SK-N-SH treated with all-trans-retinoic acid at 6 μM for 48 hours (cell line): ENCODE measurements around the gene IL17RA.
A peak's percentile ranks its signal among the peaks of the same experiment; 100 is the strongest.

ENCODE experiments used
- ATAC-seq: fragments of 200-7000 bp; cut with Tn5 transposase; 3 replicates; pipeline ENCODE4 v1.9.1; 2020; ENCODE audit warnings: mild to moderate bottlenecking, moderate library complexity
- ARNTL ChIP-seq: fragments of 450-650 bp; formaldehyde crosslinking; IDR thresholded peaks from 2 replicates; pipeline ENCODE4 v1.5.0; 2020; ENCODE audit warnings: low read depth, mild to moderate bottlenecking, moderate library complexity, borderline replicate concordance
- BACH2 ChIP-seq: fragments of 250-450 bp; sonication (Bioruptor Pico); IDR thresholded peaks from 2 replicates; pipeline ENCODE4 v1.9.0; 2021; ENCODE audit warnings: mild to moderate bottlenecking, borderline replicate concordance
- ESRRG ChIP-seq: fragments of 250-450 bp; sonication (Bioruptor Pico); IDR thresholded peaks from 2 replicates; pipeline ENCODE4 v1.6.1; 2021; ENCODE audit warnings: mild to moderate bottlenecking
- GLIS3 ChIP-seq: fragments of 250-450 bp; sonication (Bioruptor Pico); IDR thresholded peaks from 2 replicates; pipeline ENCODE4 v1.5.0; 2020; ENCODE audit warnings: mild to moderate bottlenecking, moderate library complexity
- ISL1 ChIP-seq: fragments of 250-450 bp; sonication (Bioruptor Pico); IDR thresholded peaks from 2 replicates; pipeline ENCODE4 v2.1.2; 2022; ENCODE audit warnings: mild to moderate bottlenecking, moderate library complexity
- OSR1 ChIP-seq: fragments of 250-450 bp; sonication (Bioruptor Pico); IDR thresholded peaks from 2 replicates; pipeline ENCODE4 v1.8.0; 2022; ENCODE audit warnings: moderate library complexity, mild to moderate bottlenecking, inconsistent platforms
- PPARA ChIP-seq: fragments of 250-450 bp; sonication (Bioruptor Pico); IDR thresholded peaks from 2 replicates; pipeline ENCODE4 v1.5.0; 2020; ENCODE audit warnings: mild to moderate bottlenecking, borderline replicate concordance
- RARB ChIP-seq: fragments of 250-450 bp; sonication (Bioruptor Pico); IDR thresholded peaks from 2 replicates; pipeline ENCODE4 v1.8.0; 2021; ENCODE audit warnings: mild to moderate bottlenecking, moderate library complexity
- SNAI2 ChIP-seq: fragments of 250-450 bp; sonication (Bioruptor Pico); IDR thresholded peaks from 2 replicates; pipeline ENCODE4 v1.5.0; 2020; ENCODE audit warnings: mild to moderate bottlenecking, moderate library complexity
- TCF4 ChIP-seq: fragments of 250-450 bp; sonication (Bioruptor Pico); IDR thresholded peaks from 2 replicates; pipeline ENCODE4 v1.8.0; 2021; ENCODE audit warnings: mild to moderate bottlenecking, moderate library complexity, borderline replicate concordance
- ZFP3 ChIP-seq: fragments of 250-450 bp; sonication (Bioruptor Pico); IDR thresholded peaks from 2 replicates; pipeline ENCODE4 v1.5.0; 2020; ENCODE audit warnings: mild to moderate bottlenecking, moderate library complexity
- ZFP30 ChIP-seq: fragments of 450-650 bp; formaldehyde crosslinking; IDR thresholded peaks from 2 replicates; pipeline ENCODE4 v1.5.0; 2022; ENCODE audit warnings: mild to moderate bottlenecking, moderate library complexity
- ZNF565 ChIP-seq: fragments of 450-650 bp; formaldehyde crosslinking; conservative IDR thresholded peaks from 2 replicates; pipeline ENCODE4 v1.5.0; 2020; ENCODE audit warnings: low read depth, mild to moderate bottlenecking, moderate library complexity
- ZNF70 ChIP-seq: fragments of 450-650 bp; formaldehyde crosslinking; IDR thresholded peaks from 2 replicates; pipeline ENCODE4 v1.5.0; 2020; ENCODE audit warnings: mild to moderate bottlenecking, moderate library complexity
- ZNF8 ChIP-seq: fragments of 450-650 bp; formaldehyde crosslinking; IDR thresholded peaks from 2 replicates; pipeline ENCODE4 v1.5.0; 2020; ENCODE audit warnings: mild to moderate bottlenecking, moderate library complexity
- TF ChIP-seq, protein P1 (sequence below): fragments of 250-450 bp; sonication (Bioruptor Pico); IDR thresholded peaks from 2 replicates; pipeline ENCODE4 v1.5.1; 2021; ENCODE audit warnings: mild to moderate bottlenecking, moderate library complexity
- TF ChIP-seq, protein P2 (sequence below): fragments of 250-450 bp; sonication (Bioruptor Pico); IDR thresholded peaks from 2 replicates; pipeline ENCODE4 v1.8.0; 2021; ENCODE audit warnings: low read depth, mild to moderate bottlenecking, moderate library complexity, borderline replicate concordance
- TF ChIP-seq, protein P3 (sequence below): fragments of 250-450 bp; sonication (Bioruptor Pico); IDR thresholded peaks from 2 replicates; pipeline ENCODE4 v1.5.0; 2020; ENCODE audit warnings: mild to moderate bottlenecking, moderate library complexity
- TF ChIP-seq, protein P4 (sequence below): fragments of 250-450 bp; sonication (Bioruptor Pico); IDR thresholded peaks from 2 replicates; pipeline ENCODE4 v1.8.0; 2020; ENCODE audit warnings: mild to moderate bottlenecking, moderate library complexity, borderline replicate concordance

Gene IL17RA

DNA sequence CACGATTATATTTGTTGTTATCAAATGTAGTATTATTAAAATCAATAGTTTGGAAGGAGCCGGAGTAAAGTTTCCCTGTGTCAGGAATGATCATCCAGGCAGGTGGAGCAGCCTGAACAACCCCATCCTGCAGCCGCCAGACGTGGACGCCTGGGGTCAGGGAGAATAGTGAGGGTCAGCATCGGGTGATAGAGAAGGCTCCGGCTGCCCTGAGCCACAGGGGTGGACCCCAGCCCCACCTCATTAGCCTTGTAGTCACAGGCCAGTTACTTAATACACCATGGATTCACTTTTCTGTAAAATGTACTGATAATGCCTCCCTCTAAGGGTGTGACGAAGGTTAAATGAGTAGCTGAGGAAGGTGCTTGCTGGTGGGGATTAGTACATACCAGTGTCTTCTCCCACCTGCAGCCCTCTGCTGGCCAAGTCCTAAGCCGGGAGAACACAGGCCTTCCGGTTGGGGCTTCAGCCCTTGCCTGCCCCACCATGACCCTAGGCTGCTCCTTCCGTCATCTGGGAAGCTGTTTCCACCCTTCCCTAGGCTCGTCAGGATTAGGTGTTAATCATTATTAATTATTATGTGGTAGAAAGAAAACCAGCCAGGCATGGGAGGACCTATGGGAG lies 21.5 kb downstream of the IL17RA start:
- 0 out of 3 replicates have a peak, but pooled peaks have one; percentile 25 for ATAC-seq
- TF ChIP-seq OSR1 (CRISPR knock-in tag) (no peak), ZFP30 (CRISPR knock-in tag) (no peak)

DNA sequence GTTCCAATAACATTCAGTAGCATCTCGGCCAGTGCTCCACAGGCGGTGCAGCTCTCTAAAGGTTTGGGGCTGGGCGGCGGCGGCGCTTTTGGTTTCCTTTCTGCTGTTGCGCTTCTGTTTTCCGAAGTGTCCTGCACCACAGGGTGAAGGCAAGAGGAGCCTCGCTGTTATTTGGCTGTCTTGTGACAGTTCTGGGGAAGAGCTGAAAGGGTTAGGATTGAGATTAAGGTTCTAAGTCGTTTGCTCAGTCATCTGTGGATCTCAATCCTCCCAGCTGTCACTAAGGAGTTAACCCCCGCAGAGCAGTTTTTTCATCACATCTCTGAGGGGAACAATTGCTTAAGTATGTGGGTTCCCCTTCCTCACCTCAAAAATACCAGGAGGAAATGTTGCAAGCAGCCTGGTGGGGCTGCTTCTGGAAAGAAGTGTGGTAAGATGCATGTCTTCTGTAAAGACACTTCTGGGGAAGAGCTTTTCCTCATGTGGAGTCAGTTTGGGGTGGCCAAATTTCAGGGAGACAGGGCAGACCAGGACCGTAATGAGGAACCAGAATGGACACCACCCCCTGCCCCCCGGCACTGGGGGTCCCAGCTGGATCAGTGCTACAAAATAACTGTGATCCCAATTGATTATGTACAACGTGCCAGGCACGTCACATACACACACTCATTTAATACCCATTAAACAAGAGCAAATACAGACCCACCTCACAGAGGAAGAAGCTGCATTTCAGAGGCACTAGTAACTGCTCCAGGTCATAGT lies 22.2 kb downstream of the IL17RA start:
- TF ChIP-seq PPARA (CRISPR knock-in tag) (no peak), ISL1 (no peak), ARNTL (no peak), RARB (CRISPR knock-in tag) (no peak), SNAI2 (CRISPR knock-in tag) (no peak), GLIS3 (CRISPR knock-in tag) (no peak), ZFP30 (CRISPR knock-in tag) (no peak)
- TF ChIP-seq, protein P1, sequence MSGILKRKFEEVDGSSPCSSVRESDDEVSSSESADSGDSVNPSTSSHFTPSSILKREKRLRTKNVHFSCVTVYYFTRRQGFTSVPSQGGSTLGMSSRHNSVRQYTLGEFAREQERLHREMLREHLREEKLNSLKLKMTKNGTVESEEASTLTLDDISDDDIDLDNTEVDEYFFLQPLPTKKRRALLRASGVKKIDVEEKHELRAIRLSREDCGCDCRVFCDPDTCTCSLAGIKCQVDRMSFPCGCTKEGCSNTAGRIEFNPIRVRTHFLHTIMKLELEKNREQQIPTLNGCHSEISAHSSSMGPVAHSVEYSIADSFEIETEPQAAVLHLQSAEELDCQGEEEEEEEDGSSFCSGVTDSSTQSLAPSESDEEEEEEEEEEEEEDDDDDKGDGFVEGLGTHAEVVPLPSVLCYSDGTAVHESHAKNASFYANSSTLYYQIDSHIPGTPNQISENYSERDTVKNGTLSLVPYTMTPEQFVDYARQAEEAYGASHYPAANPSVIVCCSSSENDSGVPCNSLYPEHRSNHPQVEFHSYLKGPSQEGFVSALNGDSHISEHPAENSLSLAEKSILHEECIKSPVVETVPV, result no peak
- ATAC-seq, result no peak

DNA sequence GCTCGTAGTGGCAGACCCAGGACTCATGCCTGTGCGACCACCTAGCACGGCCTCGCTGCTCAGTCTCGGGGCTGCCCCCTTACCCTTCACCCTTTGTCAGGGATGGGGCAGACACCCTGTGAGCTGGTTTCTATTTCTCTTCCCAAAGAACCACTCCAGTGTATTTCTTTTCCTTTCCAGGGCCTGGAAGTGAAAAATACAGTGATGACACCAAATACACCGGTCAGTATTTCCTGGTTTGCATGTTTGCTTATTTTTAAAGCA lies 22.7 kb downstream of the IL17RA start:
- TF ChIP-seq, protein P2, sequence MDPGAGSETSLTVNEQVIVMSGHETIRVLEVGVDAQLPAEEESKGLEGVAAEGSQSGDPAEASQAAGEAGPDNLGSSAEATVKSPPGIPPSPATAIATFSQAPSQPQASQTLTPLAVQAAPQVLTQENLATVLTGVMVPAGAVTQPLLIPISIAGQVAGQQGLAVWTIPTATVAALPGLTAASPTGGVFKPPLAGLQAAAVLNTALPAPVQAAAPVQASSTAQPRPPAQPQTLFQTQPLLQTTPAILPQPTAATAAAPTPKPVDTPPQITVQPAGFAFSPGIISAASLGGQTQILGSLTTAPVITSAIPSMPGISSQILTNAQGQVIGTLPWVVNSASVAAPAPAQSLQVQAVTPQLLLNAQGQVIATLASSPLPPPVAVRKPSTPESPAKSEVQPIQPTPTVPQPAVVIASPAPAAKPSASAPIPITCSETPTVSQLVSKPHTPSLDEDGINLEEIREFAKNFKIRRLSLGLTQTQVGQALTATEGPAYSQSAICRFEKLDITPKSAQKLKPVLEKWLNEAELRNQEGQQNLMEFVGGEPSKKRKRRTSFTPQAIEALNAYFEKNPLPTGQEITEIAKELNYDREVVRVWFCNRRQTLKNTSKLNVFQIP (CRISPR knock-in tag), result no peak
- no peak for TF ChIP-seq ESRRG (CRISPR knock-in tag)
- TF ChIP-seq ZNF565 (CRISPR knock-in tag), result no peak
- no peak for TF ChIP-seq ZNF8 (CRISPR knock-in tag)
- TF ChIP-seq, protein P3, sequence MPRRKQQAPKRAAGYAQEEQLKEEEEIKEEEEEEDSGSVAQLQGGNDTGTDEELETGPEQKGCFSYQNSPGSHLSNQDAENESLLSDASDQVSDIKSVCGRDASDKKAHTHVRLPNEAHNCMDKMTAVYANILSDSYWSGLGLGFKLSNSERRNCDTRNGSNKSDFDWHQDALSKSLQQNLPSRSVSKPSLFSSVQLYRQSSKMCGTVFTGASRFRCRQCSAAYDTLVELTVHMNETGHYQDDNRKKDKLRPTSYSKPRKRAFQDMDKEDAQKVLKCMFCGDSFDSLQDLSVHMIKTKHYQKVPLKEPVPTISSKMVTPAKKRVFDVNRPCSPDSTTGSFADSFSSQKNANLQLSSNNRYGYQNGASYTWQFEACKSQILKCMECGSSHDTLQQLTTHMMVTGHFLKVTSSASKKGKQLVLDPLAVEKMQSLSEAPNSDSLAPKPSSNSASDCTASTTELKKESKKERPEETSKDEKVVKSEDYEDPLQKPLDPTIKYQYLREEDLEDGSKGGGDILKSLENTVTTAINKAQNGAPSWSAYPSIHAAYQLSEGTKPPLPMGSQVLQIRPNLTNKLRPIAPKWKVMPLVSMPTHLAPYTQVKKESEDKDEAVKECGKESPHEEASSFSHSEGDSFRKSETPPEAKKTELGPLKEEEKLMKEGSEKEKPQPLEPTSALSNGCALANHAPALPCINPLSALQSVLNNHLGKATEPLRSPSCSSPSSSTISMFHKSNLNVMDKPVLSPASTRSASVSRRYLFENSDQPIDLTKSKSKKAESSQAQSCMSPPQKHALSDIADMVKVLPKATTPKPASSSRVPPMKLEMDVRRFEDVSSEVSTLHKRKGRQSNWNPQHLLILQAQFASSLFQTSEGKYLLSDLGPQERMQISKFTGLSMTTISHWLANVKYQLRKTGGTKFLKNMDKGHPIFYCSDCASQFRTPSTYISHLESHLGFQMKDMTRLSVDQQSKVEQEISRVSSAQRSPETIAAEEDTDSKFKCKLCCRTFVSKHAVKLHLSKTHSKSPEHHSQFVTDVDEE (CRISPR knock-in tag), result no peak
- TF ChIP-seq TCF4 (CRISPR knock-in tag), result no peak
- TF ChIP-seq ZFP30 (CRISPR knock-in tag), result no peak
- TF ChIP-seq ZFP3 (CRISPR knock-in tag), result no peak
- no peak for TF ChIP-seq BACH2
- no peak for TF ChIP-seq PPARA (CRISPR knock-in tag)
- no peak for TF ChIP-seq RARB (CRISPR knock-in tag)
- TF ChIP-seq, protein P1, result no peak
- TF ChIP-seq ARNTL, result no peak
- TF ChIP-seq, protein P4, sequence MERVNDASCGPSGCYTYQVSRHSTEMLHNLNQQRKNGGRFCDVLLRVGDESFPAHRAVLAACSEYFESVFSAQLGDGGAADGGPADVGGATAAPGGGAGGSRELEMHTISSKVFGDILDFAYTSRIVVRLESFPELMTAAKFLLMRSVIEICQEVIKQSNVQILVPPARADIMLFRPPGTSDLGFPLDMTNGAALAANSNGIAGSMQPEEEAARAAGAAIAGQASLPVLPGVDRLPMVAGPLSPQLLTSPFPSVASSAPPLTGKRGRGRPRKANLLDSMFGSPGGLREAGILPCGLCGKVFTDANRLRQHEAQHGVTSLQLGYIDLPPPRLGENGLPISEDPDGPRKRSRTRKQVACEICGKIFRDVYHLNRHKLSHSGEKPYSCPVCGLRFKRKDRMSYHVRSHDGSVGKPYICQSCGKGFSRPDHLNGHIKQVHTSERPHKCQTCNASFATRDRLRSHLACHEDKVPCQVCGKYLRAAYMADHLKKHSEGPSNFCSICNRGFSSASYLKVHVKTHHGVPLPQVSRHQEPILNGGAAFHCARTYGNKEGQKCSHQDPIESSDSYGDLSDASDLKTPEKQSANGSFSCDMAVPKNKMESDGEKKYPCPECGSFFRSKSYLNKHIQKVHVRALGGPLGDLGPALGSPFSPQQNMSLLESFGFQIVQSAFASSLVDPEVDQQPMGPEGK (CRISPR knock-in tag), result no peak
- TF ChIP-seq ZNF70, result no peak
- no peak for TF ChIP-seq SNAI2 (CRISPR knock-in tag)
- no peak for TF ChIP-seq ISL1
- no peak for ATAC-seq
